Epithelial cell of esophagus (primary cell): ENCODE data around the gene FAM216B.
A peak's percentile ranks its signal among the peaks of the same experiment; 100 is the strongest.
"Not testable (repeated sequence)": the region's sequence is repeated elsewhere in the genome, so short reads cannot be mapped to it uniquely, and the experiment has no call there.

Experiments
- DNase-seq: peaks from one replicate; pipeline ENCODE4 v3.0.0; 2010; ENCODE audit warnings: low read depth
- H3K4me3 ChIP-seq: 2 replicates; pipeline ENCODE4 v1.5.1; 2011; ENCODE audit warnings: mild to moderate bottlenecking, low read length, control low read depth
- CTCF ChIP-seq: IDR thresholded peaks from 2 replicates; pipeline ENCODE4 v1.5.1; 2011; ENCODE audit warnings: low read depth, mild to moderate bottlenecking, low read length, control low read depth, inconsistent platforms; ENCODE audit not compliant: insufficient read depth; ENCODE audit errors: missing control alignments

FAM216B gene

GRCh38 chr13:42757678-42758420 is 23.5 kb upstream of the FAM216B start:
- DNase-seq: peak; percentile 66
- TF ChIP-seq CTCF: no peak
- no peak overlapping the region for H3K4me3 ChIP-seq

- no peak for DNase-seq
- no peak for TF ChIP-seq CTCF
- H3K4me3 ChIP-seq: no peak overlapping the region
Observed at GRCh38 chr13:42758515-42758914, 22.9 kb upstream of the FAM216B start.

- DNase-seq: no peak
- no peak overlapping the region for H3K4me3 ChIP-seq
- TF ChIP-seq CTCF: no peak
Observed at GRCh38 chr13:42760951-42761350, 20.4 kb upstream of the FAM216B start.

DNA sequence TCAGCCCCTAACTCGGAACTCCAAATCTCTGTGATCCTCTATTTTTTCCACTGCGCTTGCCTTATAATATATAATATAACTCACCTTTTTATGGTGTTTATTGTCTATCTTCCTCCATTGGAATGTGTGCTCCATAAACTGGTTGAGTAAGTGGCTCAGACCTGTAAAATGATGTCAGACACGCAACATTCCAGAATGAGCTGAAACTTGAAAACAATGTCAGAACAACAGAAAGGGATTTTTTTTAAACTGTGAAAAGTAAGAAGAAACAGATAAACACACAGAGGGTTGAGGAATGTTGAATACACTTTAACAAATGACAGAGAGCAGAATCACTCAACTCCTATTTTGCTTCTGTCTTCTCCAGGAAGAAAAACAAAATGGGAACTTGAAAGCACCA is 19.1 kb upstream of the FAM216B start:
- no peak overlapping the region for H3K4me3 ChIP-seq
- TF ChIP-seq CTCF: no peak
- DNase-seq: peak; percentile 86

DNA sequence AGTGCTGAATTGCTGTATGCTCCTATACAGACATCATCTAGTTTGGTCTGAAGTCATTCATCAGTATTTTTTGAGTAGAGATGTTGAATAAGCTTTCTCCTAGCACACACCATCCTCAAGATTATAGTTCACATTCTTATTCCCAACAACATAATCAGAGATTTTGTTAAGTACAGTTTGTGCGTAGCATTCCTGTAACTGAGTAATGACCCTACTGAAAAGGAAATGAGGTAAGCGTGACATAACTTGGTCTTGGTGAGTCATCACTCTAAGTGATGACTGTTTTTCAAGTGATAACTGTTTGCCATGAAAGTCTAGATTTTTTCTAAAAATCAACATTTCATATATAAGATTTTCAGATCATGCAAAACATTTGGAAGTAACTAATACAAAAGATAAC is 18.5 kb upstream of the FAM216B start:
- peak; percentile 80 for DNase-seq
- no peak for TF ChIP-seq CTCF
- H3K4me3 ChIP-seq: no peak overlapping the region

DNA sequence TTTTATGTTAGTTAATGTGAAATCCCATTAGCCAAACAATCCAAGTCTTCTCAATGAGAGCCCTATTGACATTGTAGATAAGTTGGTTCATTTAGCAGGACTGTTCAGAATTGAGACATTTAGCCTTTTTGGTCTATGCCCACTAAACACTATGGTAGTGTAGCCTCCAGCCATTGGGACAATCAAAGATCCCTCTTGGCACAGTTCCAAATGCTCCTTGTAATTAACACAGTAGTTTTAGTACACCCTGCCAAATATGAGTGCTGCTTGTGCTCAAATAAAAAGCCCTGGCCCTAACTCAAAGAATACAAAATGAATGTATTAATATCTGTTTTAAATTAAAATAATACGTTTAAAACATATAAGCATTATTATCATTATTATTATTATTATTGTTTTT is 15.4 kb upstream of the FAM216B start:
- no peak for DNase-seq
- TF ChIP-seq CTCF: no peak
- no peak overlapping the region for H3K4me3 ChIP-seq

GRCh38 chr13:42769650-42770049 is 11.7 kb upstream of the FAM216B start:
- TF ChIP-seq CTCF: no peak
- no peak for DNase-seq
- no peak overlapping the region for H3K4me3 ChIP-seq

DNA sequence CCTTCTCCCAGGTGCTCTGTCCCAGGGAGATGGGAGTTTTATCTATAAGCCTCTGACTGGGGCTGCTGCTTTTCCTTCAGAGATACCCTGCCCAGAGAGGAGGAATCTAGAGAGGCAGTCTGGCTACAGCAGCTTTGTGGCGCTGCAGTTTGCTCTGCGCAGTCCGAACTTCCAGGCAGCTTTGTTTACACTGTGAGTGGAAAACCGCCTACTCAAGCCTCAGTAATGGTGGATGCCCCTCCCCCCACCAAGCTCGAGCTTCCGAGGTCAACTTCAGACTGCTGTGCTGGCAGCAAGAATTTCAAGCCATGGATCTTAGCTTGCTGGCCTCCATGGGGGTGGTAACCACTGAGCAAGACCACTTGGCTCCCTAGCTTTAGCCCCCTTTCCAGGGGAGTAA is 4.8 kb upstream of the FAM216B start:
- not testable (repeated sequence) for DNase-seq, H3K4me3 ChIP-seq
